Superior temporal gyrus (tissue), 1 donor: Measurements from ENCODE around the gene RAD23A.
A peak's percentile ranks its signal among the peaks of the same experiment; 100 is the strongest.
"Not testable (repeated sequence)": the region's sequence is repeated elsewhere in the genome, so short reads cannot be mapped to it uniquely, and the experiment has no call there.

Experiments
- DNase-seq: peaks from one replicate; pipeline ENCODE4 v3.0.0-alpha.2; 2016; ENCODE audit errors: extremely low spot score

Gene RAD23A

GRCh38 chr19:12955575-12955974 lies 9.9 kb downstream of the RAD23A start:
- DNase-seq = not testable (repeated sequence)

DNA sequence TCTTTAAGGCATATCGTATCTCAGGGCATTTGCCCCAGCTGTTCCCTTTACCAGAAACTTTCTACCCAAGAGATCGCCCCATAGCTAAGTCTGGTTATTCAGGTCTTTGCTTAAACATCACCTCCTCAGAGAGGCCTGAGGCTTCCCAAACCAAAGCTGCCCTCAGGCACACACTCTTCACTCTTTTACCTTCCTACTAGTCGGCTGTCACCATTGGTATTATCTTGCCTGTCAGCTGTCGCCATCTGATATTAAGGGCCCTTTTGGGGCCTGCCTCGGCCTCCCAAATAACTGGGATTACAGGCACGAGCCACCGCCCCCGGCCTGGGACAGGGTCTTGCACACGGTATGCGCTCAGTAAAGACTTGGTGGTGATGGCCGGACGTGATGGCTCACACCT lies 10.3 kb downstream of the RAD23A start:
- DNase-seq = no peak

GRCh38 chr19:12956446-12957388 lies 11.1 kb downstream of the RAD23A start, which contains the start of gene GADD45GIP1:
Gene GADD45GIP1 (minus strand): TSS chr19:12957223. CDS start chr19:12957212, 11 bp downstream.
- peak; percentile 64 for DNase-seq

DNA sequence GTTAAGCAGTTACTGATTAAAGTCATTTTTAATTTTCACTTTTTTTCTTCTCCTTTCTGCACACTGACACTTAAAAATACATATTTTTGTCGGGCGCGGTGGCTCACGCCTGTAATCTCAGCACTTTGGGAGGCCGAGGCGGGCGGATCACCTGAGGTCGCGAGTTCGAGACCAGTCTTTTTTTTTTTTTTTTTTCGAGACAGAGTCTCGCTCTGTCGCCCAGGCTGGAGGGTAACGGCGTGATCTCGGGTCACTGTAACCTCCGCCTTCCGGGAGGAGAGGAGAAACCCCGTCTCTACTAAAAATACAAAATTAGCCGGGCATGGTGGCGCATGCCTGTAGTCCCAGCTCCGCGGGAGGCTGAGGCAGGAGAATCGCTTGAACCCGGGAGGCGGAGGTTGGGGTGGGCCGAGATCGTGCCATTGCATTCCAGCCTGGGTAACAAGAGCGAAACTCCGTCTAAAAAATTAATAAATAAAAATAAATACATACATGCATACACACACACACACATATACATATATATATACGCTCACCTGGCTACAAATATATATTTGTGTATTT lies 11.8 kb downstream of the RAD23A start:
- DNase-seq = not testable (repeated sequence)

GRCh38 chr19:12959481-12959880 lies 13.8 kb downstream of the RAD23A start:
- no peak for DNase-seq

GRCh38 chr19:12965017-12965811 lies 19.6 kb downstream of the RAD23A start:
- peak; percentile 73 for DNase-seq

- no peak for DNase-seq
These were observed 20.1 kb downstream of the RAD23A start for GRCh38 chr19:12965812-12966135.

- DNase-seq = no peak
These were observed 22.2 kb downstream of the RAD23A start for GRCh38 chr19:12967907-12968306.

- DNase-seq = peak; percentile 37
These were observed 23.8 kb downstream of the RAD23A start, which contains the start of gene DAND5 for GRCh38 chr19:12969292-12969988. Gene DAND5 (plus strand): TSS chr19:12969576. CDS start chr19:12969661, 85 bp downstream.

- no peak for DNase-seq
These were observed 24.6 kb downstream of the RAD23A start for GRCh38 chr19:12970070-12970820.

DNA sequence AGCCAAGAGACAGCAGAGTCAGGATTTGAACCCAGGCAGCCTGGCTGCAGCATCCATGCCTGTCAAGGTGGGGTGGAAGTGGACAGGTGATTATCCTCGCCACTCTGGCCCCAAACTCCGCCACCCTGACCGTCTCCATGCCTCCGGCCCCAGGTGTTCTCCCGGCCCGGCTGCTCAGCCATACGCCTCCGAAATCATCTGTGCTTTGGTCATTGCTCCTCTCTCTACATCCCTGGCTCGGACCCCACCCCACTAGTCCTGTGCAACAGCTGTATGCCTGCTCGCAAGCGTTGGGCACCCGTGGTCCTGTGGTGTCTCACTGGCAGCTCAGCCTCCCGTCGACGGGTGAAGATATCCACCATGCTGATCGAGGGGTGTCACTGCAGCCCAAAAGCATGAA lies 27.6 kb downstream of the RAD23A start:
- DNase-seq = no peak

- no peak for DNase-seq
These were observed 28.9 kb downstream of the RAD23A start for GRCh38 chr19:12974301-12975220.

DNA sequence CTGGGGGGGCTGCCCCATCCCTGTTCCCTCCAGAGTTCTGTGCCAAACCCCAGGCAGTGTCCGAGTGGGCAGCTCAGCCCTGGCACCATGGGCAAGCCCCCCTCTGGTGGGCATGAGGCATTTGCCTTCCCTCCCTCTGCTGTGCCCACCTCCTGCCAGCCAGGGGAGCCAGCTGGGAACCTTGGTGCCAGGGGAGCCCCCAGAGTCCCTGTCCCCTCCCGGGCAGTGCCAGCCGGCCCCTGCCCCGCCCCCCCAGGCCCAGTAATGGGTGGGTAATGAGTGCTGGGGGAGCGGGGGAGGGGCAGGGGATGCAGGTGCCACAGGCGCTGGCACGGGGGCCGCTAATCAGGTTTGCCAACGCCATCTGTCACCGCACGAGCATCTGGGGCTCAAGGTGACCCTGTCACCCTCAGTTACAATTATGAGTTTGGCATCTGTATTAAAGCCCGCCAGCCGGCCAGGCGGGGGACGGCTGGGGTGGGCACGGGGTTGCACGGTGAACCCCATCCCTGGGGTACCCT lies 29.6 kb downstream of the RAD23A start:
- no peak for DNase-seq

DNA sequence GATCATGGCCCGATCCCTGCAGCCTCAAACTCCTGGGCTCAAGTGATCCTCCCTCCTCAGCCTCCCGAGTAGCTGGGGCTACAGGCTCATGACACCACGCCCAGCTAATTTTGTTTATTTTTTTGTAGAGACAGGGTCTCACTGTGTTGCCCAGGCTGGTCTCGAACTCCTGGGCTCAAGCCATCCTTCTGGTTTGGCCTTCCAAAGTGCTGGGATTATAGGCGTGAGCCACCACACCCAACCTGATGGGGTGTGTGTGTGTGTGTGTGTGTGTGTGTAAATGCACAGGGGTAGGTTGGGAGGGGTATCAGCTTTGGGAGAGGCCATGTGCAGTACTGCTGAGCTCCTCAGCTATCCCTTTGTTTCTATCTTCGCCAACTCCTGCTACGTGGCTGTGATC lies 30.4 kb downstream of the RAD23A start:
- DNase-seq = not testable (repeated sequence)

- DNase-seq = no peak
These were observed 34.3 kb downstream of the RAD23A start for GRCh38 chr19:12979974-12980373.

DNA sequence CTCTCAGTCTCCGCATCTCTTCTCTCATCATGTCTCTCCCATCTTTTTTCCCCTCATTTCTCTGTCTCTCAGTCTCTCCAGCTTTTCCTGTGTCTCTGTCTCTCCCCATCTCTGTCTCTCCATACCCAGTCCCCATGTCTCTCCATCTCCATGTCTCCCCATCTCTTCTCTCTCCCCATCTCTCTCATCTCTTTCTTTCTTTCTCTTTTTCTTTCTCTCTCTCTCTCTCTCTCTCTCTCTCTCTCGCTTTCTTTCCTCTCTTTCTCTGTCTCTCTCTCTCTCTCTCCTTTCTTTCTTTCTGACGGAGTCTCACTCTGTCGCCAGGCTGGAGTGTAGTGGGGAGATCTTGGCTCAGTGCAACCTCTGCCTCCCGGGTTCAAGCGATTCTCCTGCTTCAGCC lies 37.0 kb downstream of the RAD23A start:
- no peak for DNase-seq

- no peak for DNase-seq
These were observed 37.4 kb downstream of the RAD23A start for GRCh38 chr19:12983091-12983490.

- DNase-seq = peak; percentile 90
These were observed 38.0 kb downstream of the RAD23A start for GRCh38 chr19:12983542-12984142.

DNA sequence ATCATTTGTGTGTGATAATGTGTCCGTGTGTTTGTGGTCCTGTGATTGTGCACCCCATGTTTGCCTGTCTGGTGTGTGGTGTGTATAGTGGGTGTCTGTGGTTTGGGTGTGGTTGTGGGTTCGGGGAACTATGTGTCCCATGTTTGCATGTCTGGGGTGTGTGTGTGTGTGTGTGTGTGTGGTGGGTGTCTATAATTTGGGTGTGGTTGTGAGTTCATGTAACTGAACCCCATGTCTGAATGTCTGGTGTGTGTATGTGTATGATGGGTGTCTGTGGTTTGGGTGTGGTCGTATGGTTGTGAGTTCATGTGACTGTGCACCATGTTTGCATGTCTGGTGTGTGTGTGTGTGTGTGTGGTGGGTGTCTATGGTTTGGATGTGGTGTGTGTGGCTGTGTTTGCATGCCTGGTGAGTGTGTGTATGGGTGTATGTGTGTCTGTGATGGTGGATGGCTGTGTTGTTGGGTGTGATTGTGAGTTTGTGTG lies 38.5 kb downstream of the RAD23A start:
- no peak for DNase-seq
